OCI-LY1 (cell line): ENCODE results near the gene RAP1GDS1.

Experiments used
- EZH2 ChIP-seq: fragments of 200-600 bp; sonication (generic), shearing (Covaris generic); IDR thresholded peaks from 2 replicates; pipeline ENCODE4 v1.8.0; 2017; ENCODE audit warnings: borderline replicate concordance, mixed run types, mild to moderate bottlenecking, antibody characterized with exemption, low read length, moderate library complexity, mixed read lengths
- TF ChIP-seq, protein P1 (sequence below): fragments of 200-600 bp; sonication (generic), shearing (Covaris generic); IDR thresholded peaks from 2 replicates; pipeline ENCODE4 v1.5.1; 2017; ENCODE audit warnings: mild to moderate bottlenecking, antibody characterized with exemption, low read length, moderate library complexity, mixed read lengths

DNA sequence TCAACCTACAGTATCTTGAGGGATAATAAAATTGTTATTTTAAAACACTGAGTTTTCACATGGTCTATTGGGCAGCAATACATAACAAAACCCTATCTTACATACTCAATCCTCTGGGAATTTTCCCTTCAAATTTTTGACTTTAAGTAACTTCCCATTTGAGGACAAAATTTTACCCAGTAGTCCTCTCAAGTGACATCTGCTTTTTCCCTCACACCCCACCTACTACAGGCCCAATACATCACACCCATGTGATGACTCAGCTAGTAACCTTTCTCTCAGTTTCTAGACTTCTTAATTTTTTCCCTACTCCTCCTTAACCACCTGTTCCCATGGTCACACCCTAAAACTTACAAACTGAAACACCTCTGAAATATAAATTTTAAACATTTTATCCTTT, 12.2 kb upstream of the RAP1GDS1 start:
- no peak for TF ChIP-seq EZH2
- TF ChIP-seq, protein P1, sequence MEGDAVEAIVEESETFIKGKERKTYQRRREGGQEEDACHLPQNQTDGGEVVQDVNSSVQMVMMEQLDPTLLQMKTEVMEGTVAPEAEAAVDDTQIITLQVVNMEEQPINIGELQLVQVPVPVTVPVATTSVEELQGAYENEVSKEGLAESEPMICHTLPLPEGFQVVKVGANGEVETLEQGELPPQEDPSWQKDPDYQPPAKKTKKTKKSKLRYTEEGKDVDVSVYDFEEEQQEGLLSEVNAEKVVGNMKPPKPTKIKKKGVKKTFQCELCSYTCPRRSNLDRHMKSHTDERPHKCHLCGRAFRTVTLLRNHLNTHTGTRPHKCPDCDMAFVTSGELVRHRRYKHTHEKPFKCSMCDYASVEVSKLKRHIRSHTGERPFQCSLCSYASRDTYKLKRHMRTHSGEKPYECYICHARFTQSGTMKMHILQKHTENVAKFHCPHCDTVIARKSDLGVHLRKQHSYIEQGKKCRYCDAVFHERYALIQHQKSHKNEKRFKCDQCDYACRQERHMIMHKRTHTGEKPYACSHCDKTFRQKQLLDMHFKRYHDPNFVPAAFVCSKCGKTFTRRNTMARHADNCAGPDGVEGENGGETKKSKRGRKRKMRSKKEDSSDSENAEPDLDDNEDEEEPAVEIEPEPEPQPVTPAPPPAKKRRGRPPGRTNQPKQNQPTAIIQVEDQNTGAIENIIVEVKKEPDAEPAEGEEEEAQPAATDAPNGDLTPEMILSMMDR = no peak
